ENCODE measurements around the gene OR51V1.
"Not testable (repeated sequence)": the region's sequence is repeated elsewhere in the genome, so short reads cannot be mapped to it uniquely, and the experiment has no call there.

Gene OR51V1, protein sequence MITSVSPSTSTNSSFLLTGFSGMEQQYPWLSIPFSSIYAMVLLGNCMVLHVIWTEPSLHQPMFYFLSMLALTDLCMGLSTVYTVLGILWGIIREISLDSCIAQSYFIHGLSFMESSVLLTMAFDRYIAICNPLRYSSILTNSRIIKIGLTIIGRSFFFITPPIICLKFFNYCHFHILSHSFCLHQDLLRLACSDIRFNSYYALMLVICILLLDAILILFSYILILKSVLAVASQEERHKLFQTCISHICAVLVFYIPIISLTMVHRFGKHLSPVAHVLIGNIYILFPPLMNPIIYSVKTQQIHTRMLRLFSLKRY

DNA sequence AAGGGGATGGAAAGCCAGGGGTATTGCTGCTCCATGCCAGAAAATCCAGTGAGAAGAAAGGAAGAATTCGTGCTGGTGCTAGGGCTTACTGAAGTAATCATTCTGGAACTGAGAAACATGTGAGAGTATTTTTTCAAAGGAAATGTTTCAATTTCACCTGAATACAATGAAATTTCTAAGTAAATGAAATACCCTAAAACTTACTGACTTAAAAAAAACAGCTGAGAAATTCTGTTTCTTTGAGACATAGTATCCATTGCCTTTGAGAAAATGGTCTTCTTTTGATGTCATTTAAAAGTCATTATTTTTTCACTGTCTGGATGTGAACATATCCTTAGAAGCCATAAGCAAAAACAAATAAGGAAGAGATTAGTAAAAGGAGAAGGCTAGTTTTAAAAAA lies at the start of gene OR51V1:
Gene OR51V1 (minus strand): TSS at position 101 of the 400 bp plus-strand sequence. CDS start 0 bp downstream, at position 101.
- Histone ChIP-seq H3K36me3 (ENCODE audit: insufficient read depth, low read length) (no peaks in the 10 kb centered on the region), H3K4me3 (ENCODE audit: low read depth, low read length) (no peak within 1 kb of the TSS), H3K79me2 (ENCODE audit: control insufficient read depth, insufficient read depth, low read length, unreplicated experiment) (no peaks in the 10 kb centered on the region), H3K27ac (ENCODE audit: low read depth, low read length) (no peak within 1 kb of the TSS), H3K27me3 (ENCODE audit: insufficient read depth, low read length) (no peaks in the 10 kb centered on the region), H3K4me1 (ENCODE audit: control insufficient read depth, insufficient read depth, low read length, unreplicated experiment) (no peaks in the 10 kb centered on the region), H2AFZ (ENCODE audit: low read length, unreplicated experiment) (no peak within 1 kb of the TSS)

DNA sequence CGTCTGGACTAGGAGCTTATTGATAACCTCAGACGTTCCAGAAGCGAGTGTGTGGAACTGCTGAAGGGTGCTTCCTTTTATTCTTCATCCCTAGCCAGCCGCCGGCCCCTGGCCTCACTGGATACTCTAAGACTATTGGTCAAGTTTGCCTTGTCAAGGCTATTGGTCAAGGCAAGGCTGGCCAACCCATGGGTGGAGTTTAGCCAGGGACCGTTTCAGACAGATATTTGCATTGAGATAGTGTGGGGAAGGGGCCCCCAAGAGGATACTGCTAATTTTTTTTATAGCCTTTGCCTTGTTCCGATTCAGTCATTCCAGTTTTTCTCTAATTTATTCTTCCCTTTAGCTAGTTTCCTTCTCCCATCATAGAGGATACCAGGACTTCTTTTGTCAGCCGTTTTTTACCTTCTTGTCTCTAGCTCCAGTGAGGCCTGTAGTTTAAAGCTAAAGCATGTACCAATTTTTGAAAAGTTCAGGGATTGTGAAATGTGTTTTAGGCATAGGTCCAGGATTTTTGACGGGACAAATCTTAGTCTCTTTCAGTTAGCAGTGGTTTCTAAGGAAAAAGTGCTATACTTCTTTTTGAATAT lies 49.4 kb upstream of the OR51V1 start, which contains the start of gene HBG1:
Gene HBG1 (minus strand): TSS at position 51 of the 590 bp plus-strand sequence. CDS start 53 bp downstream, outside the sequence.
- H3K27me3 ChIP-seq (ENCODE audit: insufficient read depth, low read length), result peaks cover 18% of the 10 kb centered on the region
- not testable (repeated sequence) for H3K4me3 ChIP-seq (ENCODE audit: low read depth, low read length); H3K79me2 ChIP-seq (ENCODE audit: control insufficient read depth, insufficient read depth, low read length, unreplicated experiment); H3K36me3 ChIP-seq (ENCODE audit: insufficient read depth, low read length); H3K4me1 ChIP-seq (ENCODE audit: control insufficient read depth, insufficient read depth, low read length, unreplicated experiment); H3K27ac ChIP-seq (ENCODE audit: low read depth, low read length); H2AFZ ChIP-seq (ENCODE audit: low read length, unreplicated experiment)

DNA sequence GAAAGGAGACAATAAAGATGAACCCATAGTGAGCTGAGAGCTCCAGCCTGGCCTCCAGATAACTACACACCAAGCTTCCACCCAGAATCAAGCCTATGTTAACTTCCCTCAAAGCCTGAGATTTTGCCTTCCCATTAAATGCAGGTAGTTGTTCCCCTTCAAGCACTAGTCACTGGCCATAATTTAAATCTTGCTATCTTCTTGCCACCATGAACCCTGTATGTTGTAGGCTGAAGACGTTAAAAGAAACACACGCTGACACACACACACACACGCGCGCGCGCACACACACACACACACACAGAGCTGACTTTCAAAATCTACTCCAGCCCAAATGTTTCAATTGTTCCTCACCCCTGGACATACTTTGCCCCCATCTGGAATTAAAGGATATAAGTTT lies 48.0 kb upstream of the OR51V1 start:
- not testable (repeated sequence) for H3K4me3 ChIP-seq (ENCODE audit: low read depth, low read length); H3K4me1 ChIP-seq (ENCODE audit: control insufficient read depth, insufficient read depth, low read length, unreplicated experiment); H2AFZ ChIP-seq (ENCODE audit: low read length, unreplicated experiment); H3K27ac ChIP-seq (ENCODE audit: low read depth, low read length); H3K36me3 ChIP-seq (ENCODE audit: insufficient read depth, low read length); H3K79me2 ChIP-seq (ENCODE audit: control insufficient read depth, insufficient read depth, low read length, unreplicated experiment)
- peaks cover 18% of the 10 kb centered on the region for H3K27me3 ChIP-seq (ENCODE audit: insufficient read depth, low read length)

DNA sequence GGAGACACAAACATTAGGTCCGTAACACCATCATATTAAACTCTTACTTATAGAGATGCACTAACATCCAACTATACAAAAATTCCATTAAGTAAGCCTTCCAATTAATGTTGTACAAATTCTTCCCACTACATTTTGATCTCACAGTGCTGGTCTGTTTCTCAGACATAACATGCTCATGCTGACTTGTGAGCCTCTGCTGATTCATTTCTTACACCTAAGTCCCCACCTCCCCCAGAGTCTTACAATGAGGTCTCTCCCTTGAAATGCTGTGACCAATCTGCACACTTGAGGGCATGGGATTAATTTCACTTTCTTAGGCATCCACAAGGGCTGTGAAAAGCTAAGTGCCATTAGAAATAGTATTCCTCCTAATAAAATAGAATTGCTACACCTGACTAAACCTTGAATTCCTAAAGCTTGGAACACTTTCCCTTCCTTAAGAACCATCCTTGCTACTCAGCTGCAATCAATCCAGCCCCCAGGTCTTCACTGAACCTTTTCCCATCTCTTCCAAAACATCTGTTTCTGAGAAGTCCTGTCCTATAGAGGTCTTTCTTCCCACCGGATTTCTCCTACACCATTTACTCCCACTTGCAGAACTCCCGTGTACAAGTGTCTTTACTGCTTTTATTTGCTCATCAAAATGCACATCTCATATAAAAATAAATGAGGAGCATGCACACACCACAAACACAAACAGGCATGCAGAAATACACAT lies 47.1 kb upstream of the OR51V1 start:
- Histone ChIP-seq H3K79me2 (ENCODE audit: control insufficient read depth, insufficient read depth, low read length, unreplicated experiment) (no peaks in the 10 kb centered on the region), H3K27ac (ENCODE audit: low read depth, low read length) (no peak overlapping the region)

DNA sequence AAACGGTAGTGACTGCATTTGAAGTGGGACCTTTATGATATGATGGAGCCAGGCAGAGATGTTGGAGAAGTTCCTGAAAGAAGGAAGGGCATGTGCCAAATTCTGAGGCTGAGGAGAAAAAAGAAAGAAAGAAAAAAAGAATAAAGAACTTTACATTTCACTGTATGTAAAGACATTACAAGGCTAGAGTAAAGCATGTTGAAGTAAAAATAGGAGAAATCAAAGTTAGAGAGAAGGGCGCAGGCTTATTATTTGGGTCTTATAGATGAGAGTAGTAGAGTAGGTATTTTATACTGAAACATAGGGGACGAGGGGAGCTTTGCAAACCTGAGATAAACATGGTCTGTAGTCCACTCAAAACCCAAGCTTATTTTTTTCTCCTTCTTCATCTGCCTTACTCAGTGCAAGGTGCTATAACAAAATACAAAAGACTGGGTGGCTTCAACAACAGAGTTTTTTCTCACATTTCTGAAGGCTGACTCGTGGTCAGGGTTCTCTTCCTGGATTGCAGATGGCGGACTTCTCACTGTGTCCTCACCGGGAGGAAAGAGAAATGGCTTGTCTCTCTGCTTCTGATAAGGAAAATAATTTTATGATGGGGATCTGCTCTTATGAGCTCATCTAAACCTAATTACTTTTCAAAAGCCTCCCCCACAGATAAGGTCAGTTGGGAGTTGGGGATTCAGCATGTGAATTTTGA lies 46.4 kb upstream of the OR51V1 start:
- Histone ChIP-seq H2AFZ (ENCODE audit: low read length, unreplicated experiment) (no peak overlapping the region), H3K4me3 (ENCODE audit: low read depth, low read length) (no peak overlapping the region), H3K79me2 (ENCODE audit: control insufficient read depth, insufficient read depth, low read length, unreplicated experiment) (no peaks in the 10 kb centered on the region), H3K27me3 (ENCODE audit: insufficient read depth, low read length) (peaks cover 10% of the 10 kb centered on the region), H3K36me3 (ENCODE audit: insufficient read depth, low read length) (no peaks in the 10 kb centered on the region), H3K27ac (ENCODE audit: low read depth, low read length) (no peak overlapping the region), H3K4me1 (ENCODE audit: control insufficient read depth, insufficient read depth, low read length, unreplicated experiment) (no peaks in the 10 kb centered on the region)

More for the DNA sequence above, 47.1 kb upstream of the OR51V1 start:
- Histone ChIP-seq H3K27me3 (ENCODE audit: insufficient read depth, low read length) (peaks cover 14% of the 10 kb centered on the region), H3K4me3 (ENCODE audit: low read depth, low read length) (no peak overlapping the region), H3K4me1 (ENCODE audit: control insufficient read depth, insufficient read depth, low read length, unreplicated experiment) (no peaks in the 10 kb centered on the region), H2AFZ (ENCODE audit: low read length, unreplicated experiment) (no peak overlapping the region), H3K36me3 (ENCODE audit: insufficient read depth, low read length) (no peaks in the 10 kb centered on the region)

DNA sequence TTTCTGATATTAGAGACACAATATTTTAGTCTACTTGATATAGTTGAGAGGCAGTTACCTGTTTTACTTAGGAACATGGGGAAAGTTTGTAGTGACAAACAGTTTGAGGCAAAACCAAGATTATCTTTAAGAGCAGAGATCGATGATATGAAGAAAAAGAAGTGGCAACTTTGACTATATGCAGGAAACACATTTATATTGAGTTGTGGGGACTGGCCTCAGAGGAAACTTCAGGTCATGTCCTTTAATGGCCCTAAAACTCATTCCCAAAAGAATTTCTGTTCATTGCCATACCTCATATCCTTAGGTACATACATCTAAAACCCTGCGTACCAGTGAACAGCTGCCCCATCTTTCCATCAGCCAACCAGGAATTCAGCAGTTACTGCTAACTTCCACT lies 44.7 kb upstream of the OR51V1 start:
- no peaks in the 10 kb centered on the region for H3K4me1 ChIP-seq (ENCODE audit: control insufficient read depth, insufficient read depth, low read length, unreplicated experiment)
- H3K27me3 ChIP-seq (ENCODE audit: insufficient read depth, low read length), result 0 out of 2 replicates have a peak, but pooled peaks cover 3% of the 10 kb centered on the region
- H3K36me3 ChIP-seq (ENCODE audit: insufficient read depth, low read length), result no peaks in the 10 kb centered on the region
- no peak overlapping the region for H2AFZ ChIP-seq (ENCODE audit: low read length, unreplicated experiment)
- H3K4me3 ChIP-seq (ENCODE audit: low read depth, low read length), result no peak overlapping the region
- H3K79me2 ChIP-seq (ENCODE audit: control insufficient read depth, insufficient read depth, low read length, unreplicated experiment), result no peaks in the 10 kb centered on the region
- no peak overlapping the region for H3K27ac ChIP-seq (ENCODE audit: low read depth, low read length)

DNA sequence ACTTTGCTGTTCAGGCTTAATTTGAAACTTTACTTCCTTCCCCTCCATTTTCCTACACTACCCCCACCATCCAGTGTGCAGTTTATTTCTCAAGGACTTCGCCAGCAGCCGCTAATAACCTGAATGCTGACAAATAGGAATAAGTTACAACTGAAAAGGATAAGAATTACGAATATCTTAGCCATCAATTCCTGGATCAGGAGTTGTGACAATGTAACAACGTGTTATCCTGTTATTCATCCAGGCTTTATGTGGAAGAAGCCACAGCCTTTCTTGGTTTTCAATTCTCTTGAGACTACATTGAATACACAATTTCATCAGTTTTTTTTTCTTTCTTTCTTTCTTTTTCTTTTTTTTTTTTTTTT lies 43.3 kb upstream of the OR51V1 start:
- Histone ChIP-seq H3K79me2 (ENCODE audit: control insufficient read depth, insufficient read depth, low read length, unreplicated experiment) (no peaks in the 10 kb centered on the region), H3K4me1 (ENCODE audit: control insufficient read depth, insufficient read depth, low read length, unreplicated experiment) (no peaks in the 10 kb centered on the region), H3K27me3 (ENCODE audit: insufficient read depth, low read length) (0 out of 2 replicates have a peak, but pooled peaks cover 3% of the 10 kb centered on the region), H3K4me3 (ENCODE audit: low read depth, low read length) (no peak overlapping the region), H3K27ac (ENCODE audit: low read depth, low read length) (no peak overlapping the region), H3K36me3 (ENCODE audit: insufficient read depth, low read length) (no peaks in the 10 kb centered on the region), H2AFZ (ENCODE audit: low read length, unreplicated experiment) (no peak overlapping the region)

DNA sequence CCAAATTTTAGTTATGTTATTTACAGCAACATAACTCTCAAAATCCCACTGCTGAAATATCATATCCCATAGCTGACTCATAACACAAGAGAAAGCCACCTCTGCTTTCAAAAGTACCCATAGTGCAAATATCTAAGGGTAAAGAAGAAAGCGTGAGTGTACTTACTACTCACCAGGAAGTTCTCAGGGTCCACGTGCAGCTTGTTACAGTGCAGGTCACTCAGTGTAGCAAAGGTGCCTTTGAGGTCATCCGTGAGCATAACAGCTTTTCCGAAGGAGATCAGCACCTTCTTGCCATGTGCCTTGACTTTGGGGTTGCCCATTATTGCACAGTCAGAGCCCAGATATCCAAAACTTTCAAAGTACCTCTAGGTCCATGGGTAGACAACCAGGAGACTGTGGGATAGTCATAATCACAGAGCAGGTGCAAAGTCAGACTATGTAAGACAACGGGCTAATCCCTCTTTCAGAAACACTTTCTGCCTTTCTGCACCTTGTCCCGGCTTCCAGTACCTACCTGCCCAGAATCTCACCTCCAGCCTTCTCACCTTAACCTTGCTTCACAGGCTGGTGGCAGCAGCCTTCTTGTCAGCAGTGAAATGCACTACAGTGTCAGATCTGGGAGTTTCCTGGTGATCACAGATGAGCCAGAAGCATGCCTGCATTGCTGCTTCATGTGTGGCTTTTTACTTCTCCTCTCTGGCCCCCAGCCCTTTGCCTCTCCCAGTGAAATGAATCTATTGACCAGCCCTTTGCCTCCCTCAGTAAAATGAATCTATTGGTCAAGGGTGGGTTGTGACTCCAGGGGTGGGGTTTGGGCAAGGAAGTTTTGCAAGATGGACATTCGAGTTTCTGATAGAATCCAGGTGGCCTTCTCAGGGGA lies 42.7 kb upstream of the OR51V1 start:
- H3K4me1 ChIP-seq (ENCODE audit: control insufficient read depth, insufficient read depth, low read length, unreplicated experiment), result no peaks in the 10 kb centered on the region
- no peak overlapping the region for H3K4me3 ChIP-seq (ENCODE audit: low read depth, low read length)
- H2AFZ ChIP-seq (ENCODE audit: low read length, unreplicated experiment), result no peak overlapping the region
- H3K79me2 ChIP-seq (ENCODE audit: control insufficient read depth, insufficient read depth, low read length, unreplicated experiment), result no peaks in the 10 kb centered on the region
- H3K36me3 ChIP-seq (ENCODE audit: insufficient read depth, low read length), result no peaks in the 10 kb centered on the region
- H3K27ac ChIP-seq (ENCODE audit: low read depth, low read length), result no peak overlapping the region
- H3K27me3 ChIP-seq (ENCODE audit: insufficient read depth, low read length), result 0 out of 2 replicates have a peak, but pooled peaks cover 3% of the 10 kb centered on the region

DNA sequence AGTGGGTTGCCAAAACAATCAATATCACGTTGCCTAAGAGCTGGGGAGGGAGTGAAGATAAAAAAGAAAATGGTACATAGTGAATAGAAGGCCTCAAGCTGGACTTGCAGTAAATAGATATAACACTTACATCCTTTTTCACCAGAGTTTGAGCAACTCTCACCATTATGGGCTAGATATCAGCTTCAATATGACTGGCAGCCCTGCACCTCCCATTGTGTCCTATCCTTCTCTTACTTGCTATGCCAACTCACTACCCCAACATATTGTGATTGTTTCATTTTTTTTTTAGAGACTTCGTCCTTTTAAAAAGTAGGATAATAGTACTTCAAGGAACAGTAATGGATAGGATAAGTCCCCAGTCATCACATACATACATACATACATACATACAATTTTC lies 41.7 kb upstream of the OR51V1 start:
- no peak overlapping the region for H3K27ac ChIP-seq (ENCODE audit: low read depth, low read length)
- H3K79me2 ChIP-seq (ENCODE audit: control insufficient read depth, insufficient read depth, low read length, unreplicated experiment), result no peaks in the 10 kb centered on the region
- H2AFZ ChIP-seq (ENCODE audit: low read length, unreplicated experiment), result no peak overlapping the region

DNA sequence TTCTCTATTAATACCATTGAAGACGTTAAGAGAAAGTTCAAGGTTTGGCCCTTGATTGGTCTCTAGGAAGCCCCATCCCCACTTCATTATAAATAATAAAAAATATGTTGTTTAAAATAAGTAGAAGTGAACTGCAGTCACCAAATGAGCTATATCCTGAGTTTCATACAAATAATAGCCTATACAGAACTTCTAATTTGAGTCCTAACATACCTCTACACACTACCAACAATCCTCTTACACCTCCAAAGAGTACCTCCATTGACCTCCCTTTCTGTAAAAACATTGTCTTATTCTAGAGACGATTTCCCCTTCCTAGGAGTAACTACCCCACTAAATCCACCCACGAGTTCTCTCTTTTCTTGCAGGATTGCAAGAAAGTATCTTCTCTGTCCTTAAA lies 41.0 kb upstream of the OR51V1 start:
- Histone ChIP-seq H3K4me1 (ENCODE audit: control insufficient read depth, insufficient read depth, low read length, unreplicated experiment) (no peaks in the 10 kb centered on the region), H3K27ac (ENCODE audit: low read depth, low read length) (no peak overlapping the region), H2AFZ (ENCODE audit: low read length, unreplicated experiment) (no peak overlapping the region), H3K79me2 (ENCODE audit: control insufficient read depth, insufficient read depth, low read length, unreplicated experiment) (no peaks in the 10 kb centered on the region), H3K4me3 (ENCODE audit: low read depth, low read length) (no peak overlapping the region), H3K36me3 (ENCODE audit: insufficient read depth, low read length) (no peaks in the 10 kb centered on the region), H3K27me3 (ENCODE audit: insufficient read depth, low read length) (0 out of 2 replicates have a peak, but pooled peaks cover 3% of the 10 kb centered on the region)

More for the DNA sequence above, 41.7 kb upstream of the OR51V1 start:
- Histone ChIP-seq H3K36me3 (ENCODE audit: insufficient read depth, low read length) (no peaks in the 10 kb centered on the region), H3K4me3 (ENCODE audit: low read depth, low read length) (no peak overlapping the region), H3K27me3 (ENCODE audit: insufficient read depth, low read length) (0 out of 2 replicates have a peak, but pooled peaks cover 3% of the 10 kb centered on the region), H3K4me1 (ENCODE audit: control insufficient read depth, insufficient read depth, low read length, unreplicated experiment) (no peaks in the 10 kb centered on the region)
